WERI-Rb-1 (cell line): Measurements from ENCODE around the gene VPS35.

Experiments
- DNase-seq: peaks from one replicate; pipeline ENCODE4 v3.0.0-alpha.2; 2020
- H3K27ac ChIP-seq: fragments of 250-450 bp; sonication (Bioruptor Pico); 2 replicates; pipeline ENCODE4 v1.5.1; 2020; ENCODE audit warnings: mild to moderate bottlenecking, moderate library complexity
- H3K27me3 ChIP-seq: fragments of 250-450 bp; sonication (Bioruptor Pico); 2 replicates; pipeline ENCODE4 v1.5.1; 2021; ENCODE audit warnings: mild to moderate bottlenecking, low read depth, moderate library complexity; ENCODE audit not compliant: insufficient read depth, severe bottlenecking
- H3K36me3 ChIP-seq: fragments of 250-450 bp; sonication (Bioruptor Pico); 2 replicates; pipeline ENCODE4 v1.5.1; 2020; ENCODE audit warnings: mild to moderate bottlenecking, moderate library complexity
- H3K4me3 ChIP-seq: 2 replicates; pipeline ENCODE4 v1.5.1; 2011; ENCODE audit warnings: low read depth, mild to moderate bottlenecking, control low read depth, low read length
- H3K9me3 ChIP-seq: fragments of 250-450 bp; sonication (Bioruptor Pico); 2 replicates; pipeline ENCODE4 v1.5.1; 2021; ENCODE audit warnings: mild to moderate bottlenecking, moderate library complexity; ENCODE audit not compliant: severe bottlenecking
- TF ChIP-seq, protein P1 (sequence below): IDR thresholded peaks from 2 replicates; pipeline ENCODE4 v1.5.1; 2011; ENCODE audit warnings: low read depth, mild to moderate bottlenecking, control low read depth, inconsistent platforms, low read length

The VPS35 gene

DNA sequence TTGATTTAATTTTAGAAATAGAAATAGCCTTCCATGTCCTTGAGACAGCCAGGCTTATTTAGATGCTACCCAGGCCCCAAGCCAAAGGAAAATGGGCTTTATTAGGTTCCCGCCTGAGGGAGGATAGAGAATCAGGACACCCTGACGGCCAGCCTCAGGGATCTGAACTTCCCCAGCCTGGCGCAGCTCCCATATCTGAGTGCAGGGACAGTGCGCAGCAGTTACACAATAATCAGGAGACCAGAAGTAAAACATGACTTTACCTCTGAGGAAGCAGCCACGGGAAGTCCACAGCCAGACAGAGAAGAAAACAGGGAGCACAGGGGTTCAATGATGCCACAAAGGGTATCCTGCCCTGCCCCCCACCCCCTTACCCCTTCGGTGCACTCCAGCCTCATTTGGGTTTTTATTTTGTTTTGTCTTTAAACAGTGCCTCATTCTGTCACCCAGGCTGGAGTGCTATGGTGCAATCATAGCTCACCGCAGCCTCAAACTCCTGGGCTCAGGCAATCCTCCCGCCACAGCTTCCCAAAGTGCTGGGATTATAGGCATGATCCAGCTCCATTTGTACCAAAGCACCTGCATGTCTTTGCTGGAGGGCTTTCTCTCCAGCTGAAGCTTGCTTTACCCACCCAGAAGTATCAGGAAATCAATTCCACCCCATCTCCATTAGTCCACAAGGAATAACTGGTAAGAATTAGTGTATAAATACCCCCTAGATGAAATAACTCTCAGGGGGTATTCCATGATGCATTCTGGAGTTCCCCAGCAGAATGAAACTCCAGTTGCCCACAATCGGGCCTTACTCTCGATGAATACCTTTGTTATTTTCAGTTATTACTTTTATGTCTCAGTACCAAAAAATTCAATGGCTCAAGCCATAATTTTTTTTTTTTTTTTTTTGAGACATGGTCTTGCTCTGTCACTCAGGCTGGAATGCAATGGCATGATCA lies 22.4 kb upstream of the VPS35 start:
- no peaks in the 10 kb centered on the region for H3K36me3 ChIP-seq
- no peak for DNase-seq
- no peak overlapping the region for H3K27ac ChIP-seq
- H3K9me3 ChIP-seq: no peaks in the 10 kb centered on the region
- TF ChIP-seq, protein P1, sequence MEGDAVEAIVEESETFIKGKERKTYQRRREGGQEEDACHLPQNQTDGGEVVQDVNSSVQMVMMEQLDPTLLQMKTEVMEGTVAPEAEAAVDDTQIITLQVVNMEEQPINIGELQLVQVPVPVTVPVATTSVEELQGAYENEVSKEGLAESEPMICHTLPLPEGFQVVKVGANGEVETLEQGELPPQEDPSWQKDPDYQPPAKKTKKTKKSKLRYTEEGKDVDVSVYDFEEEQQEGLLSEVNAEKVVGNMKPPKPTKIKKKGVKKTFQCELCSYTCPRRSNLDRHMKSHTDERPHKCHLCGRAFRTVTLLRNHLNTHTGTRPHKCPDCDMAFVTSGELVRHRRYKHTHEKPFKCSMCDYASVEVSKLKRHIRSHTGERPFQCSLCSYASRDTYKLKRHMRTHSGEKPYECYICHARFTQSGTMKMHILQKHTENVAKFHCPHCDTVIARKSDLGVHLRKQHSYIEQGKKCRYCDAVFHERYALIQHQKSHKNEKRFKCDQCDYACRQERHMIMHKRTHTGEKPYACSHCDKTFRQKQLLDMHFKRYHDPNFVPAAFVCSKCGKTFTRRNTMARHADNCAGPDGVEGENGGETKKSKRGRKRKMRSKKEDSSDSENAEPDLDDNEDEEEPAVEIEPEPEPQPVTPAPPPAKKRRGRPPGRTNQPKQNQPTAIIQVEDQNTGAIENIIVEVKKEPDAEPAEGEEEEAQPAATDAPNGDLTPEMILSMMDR: no peak
- no peak overlapping the region for H3K4me3 ChIP-seq
- no peaks in the 10 kb centered on the region for H3K27me3 ChIP-seq

DNA sequence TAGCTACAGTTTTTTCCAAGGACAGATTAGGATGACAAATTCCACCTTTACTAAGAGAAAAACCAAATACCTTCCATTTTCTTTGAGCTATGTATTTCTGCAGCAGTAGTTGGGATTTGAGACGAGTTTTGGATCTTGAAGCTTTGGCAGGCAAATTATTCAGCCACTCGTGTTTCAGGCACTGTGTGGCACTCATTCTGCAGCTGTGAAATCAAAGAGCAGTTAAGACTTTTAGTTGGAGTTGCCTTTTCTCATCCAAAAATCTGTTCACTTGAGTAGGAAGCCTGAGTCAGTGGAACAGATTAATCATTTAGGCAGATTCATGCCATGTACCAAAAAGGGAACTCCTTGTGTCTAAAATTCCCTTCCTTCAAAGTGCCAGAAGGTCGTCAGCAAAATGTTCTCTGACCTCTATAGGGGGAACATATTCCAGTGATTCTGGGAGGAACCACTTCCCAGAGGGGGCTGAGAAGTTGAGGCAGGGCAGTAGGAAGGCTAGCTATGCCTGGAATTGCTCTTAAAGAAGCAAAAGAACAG lies 20.6 kb upstream of the VPS35 start:
- TF ChIP-seq, protein P1: no peak

DNA sequence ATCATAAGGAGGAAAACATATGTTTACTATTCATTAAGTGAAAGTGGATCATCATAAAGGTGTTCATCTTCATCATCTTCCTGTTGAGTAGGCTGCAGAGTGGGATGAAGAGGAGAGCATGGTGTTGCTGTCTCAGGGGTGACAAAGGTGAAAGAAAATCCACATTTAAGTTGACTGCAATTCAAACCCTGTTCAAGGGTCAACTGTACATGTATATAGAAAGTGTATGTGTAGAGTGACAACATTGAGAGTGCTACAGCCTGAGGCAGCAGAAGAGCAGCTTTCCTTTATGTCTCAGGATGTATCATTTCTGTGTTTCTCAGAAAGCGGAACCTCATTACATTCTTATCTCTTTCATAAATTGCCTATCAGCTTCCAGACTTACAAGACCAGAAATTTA lies 17.7 kb upstream of the VPS35 start:
- DNase-seq: no peak
- Histone ChIP-seq H3K9me3 (no peaks in the 10 kb centered on the region), H3K36me3 (peaks cover 4% of the 10 kb centered on the region; the same call in 1 of the 2 replicates), H3K27ac (no peak overlapping the region), H3K27me3 (no peaks in the 10 kb centered on the region), H3K4me3 (no peak overlapping the region)
- TF ChIP-seq, protein P1: no peak

More for the DNA sequence above, 20.6 kb upstream of the VPS35 start:
- Histone ChIP-seq H3K36me3 (no peaks in the 10 kb centered on the region), H3K9me3 (no peaks in the 10 kb centered on the region), H3K27me3 (no peaks in the 10 kb centered on the region), H3K4me3 (no peak overlapping the region), H3K27ac (no peak overlapping the region)
- no peak for DNase-seq

DNA sequence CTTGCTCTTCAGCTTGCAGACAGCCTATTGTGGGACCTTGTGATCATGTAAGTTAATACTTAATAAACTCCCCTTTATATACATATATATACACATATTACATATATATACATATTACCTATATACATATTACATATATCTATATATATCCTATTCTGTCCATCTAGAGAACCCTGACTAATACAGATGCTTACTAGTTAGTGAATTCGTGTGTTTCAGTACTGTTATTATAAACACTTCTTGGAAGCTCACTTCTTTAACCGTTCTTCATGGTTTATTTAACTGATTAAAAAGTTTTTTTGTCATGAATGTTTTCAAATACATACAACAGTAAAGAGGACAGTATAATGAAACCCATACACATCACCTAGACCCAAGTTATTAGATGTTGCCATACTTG lies 13.1 kb upstream of the VPS35 start:
- TF ChIP-seq, protein P1: no peak
- H3K36me3 ChIP-seq: peaks cover 27% of the 10 kb centered on the region
- no peak overlapping the region for H3K27ac ChIP-seq
- H3K9me3 ChIP-seq: no peaks in the 10 kb centered on the region
- no peaks in the 10 kb centered on the region for H3K27me3 ChIP-seq
- H3K4me3 ChIP-seq: no peak overlapping the region
- no peak for DNase-seq

DNA sequence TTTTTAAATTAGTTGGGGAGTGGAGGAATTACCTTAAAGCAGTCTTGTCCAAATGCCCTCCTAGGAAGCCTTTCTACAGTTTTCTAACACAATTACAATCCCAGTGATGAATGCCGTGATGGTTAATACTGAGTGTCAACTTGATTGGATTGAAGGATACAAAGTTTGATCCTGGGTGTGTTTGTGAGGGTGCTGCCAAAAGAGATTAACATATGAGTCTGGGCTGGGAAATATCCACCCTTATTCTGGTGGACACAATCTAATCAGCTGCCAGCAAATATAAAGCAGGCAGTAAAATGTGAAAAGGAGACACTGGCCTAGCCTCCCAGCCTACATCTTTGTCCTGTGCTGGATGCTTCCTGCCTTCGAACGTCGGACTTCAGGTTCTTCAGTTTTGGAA lies 12.6 kb upstream of the VPS35 start:
- Histone ChIP-seq H3K27ac (no peak overlapping the region), H3K36me3 (peaks cover 31% of the 10 kb centered on the region), H3K4me3 (no peak overlapping the region), H3K27me3 (no peaks in the 10 kb centered on the region), H3K9me3 (no peaks in the 10 kb centered on the region)
- DNase-seq: no peak
- TF ChIP-seq, protein P1: no peak
